PC-9 (cell line): Measurements from ENCODE around the gene MARCHF3.

Source experiments
- CTCF ChIP-seq: fragments of 200-600 bp; sonication (generic); conservative IDR thresholded peaks from 2 replicates; pipeline ENCODE4 v1.6.1; 2017; ENCODE audit warnings: mixed run types, antibody characterized with exemption, mild to moderate bottlenecking, moderate library complexity
- EZH2 ChIP-seq: fragments of 200-600 bp; sonication (generic); IDR thresholded peaks from 2 replicates; pipeline ENCODE4 v1.8.0; 2017; ENCODE audit warnings: antibody characterized with exemption, low read depth

DNA sequence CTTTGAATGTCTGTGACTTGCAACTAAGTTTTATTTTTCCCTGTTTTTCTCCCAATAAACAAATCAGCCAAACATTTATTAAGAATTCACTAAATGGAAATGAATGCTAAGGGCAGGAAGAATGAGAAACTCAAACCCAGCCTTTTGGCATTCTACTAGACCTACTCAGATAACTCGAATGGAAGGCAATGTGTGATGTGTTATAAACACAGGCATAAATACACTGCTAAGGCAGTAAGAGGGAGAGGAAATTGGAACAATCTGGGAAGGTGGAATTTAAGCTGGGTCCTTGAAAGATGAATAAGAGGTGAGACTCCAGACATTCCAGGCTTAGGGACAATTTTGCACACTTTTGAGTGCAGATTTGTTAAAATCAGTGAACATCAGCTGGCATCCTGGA lies 34.7 kb downstream of the MARCHF3 start:
- no peak for TF ChIP-seq CTCF
- no peak for TF ChIP-seq EZH2
